NCI-H1105 (cell line): ENCODE results near the gene NOL4L.

Experiments used
- DNase-seq: peaks from one replicate; lab custom pipeline; 2025; lab: John Stamatoyannopoulos, UW

The NOL4L gene

GRCh38 chr20:32560989-32561830 is 23.9 kb downstream of the NOL4L start:
- DNase-seq = no peak

- DNase-seq = no peak
These were observed 24.6 kb downstream of the NOL4L start for GRCh38 chr20:32560482-32560988.

GRCh38 chr20:32559753-32560380 is 25.3 kb downstream of the NOL4L start:
- no peak for DNase-seq

- no peak for DNase-seq
These were observed 25.9 kb downstream of the NOL4L start for GRCh38 chr20:32559205-32559752.

DNA sequence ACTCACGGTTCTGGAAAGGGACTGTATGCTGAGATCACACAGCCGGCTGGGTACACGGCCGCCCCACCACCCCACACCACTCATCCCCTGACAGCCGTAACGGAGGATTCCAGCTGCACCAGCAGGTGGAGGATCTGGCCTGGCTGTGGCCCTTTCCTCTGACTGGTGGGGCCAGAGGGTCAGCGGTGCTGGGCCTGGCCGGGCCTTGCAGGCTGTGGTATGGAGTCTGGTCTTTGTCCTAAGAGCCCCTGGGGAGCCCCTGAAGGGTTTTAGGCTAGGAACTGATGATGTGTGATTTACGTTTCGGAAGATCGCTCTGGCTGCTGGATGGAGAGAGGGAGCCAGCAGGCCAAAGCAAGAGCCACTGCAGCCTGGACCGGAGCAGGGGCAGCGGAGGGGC is 26.6 kb downstream of the NOL4L start:
- no peak for DNase-seq

DNA sequence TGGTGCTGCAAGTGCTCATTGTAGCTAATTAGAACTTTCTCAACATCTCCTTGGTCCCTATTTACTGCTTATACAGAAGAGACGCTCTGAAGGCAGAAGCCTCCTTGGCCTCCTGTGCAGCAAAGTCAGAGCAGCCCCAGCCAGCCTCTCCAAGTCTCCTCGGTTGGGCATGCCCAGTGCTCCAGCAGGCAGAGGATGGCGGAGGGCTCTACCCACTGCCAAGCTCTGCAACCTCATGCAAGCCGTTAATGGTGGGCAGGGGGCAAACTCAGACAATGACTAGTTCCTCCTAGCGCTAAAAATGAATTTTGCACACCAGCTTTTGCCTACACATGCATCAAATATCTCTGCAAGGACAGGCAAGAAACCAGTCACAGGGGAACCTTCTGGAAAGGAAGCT is 27.8 kb downstream of the NOL4L start:
- no peak for DNase-seq

DNA sequence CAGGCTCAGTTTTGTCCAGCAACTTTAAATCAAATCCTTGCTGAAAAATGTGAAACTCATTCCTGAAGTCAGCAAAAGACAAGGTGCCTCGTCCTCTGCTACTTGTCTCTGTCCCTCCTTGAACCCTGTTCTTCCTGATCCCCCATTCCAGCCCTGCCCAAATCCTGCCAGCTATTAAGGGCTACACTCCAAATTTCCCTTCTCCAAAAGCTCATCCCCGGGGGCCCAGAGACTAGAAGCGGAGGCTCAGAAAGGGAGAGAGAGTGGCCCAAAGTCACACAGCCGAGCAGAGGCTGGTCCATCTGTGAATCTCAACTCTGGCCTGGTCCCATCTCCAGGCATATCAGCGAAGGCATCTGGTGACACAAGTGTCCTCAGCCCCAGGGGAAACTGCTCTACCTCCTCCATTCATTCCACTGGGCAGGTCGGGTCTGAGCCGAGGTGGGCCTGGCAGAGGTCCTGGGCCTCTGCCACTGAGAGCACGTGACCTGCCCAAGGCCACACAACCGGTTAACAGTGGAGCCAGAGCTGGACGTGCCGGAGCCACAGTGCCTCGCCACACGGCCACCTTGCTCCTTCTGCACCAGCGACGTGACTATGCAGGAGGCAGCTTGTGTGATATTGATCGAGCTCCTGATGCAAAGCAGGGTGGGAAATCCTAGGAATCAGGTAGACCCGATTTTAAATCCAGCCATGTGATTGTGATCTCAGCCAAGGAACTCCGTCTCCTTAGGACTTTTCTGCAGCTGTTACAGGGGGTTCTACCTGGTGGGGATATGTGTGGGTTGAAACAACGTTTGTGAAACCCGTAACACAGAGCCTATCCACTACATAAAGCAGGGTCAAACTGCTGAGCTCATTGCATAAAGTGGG is 28.6 kb downstream of the NOL4L start:
- DNase-seq = no peak

DNA sequence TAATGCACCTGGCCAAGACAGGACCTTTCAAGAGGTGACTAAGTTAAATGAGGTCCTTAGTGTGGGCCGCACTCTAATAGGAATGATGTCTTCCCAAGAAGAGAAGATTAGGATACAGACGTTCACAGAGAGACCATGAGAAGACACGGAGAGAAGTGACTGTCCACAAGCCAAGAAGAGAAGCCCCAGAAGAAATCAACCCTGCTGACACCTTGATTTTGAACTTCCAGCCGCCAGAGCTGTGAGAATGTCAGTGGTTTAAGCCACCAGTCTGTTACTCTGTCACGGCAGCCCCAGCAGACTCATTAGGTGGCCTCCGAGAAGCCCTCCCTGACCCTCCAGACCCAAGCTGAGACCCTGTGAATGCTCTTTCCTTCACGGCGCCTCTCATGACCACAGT is 29.5 kb downstream of the NOL4L start:
- no peak for DNase-seq

- DNase-seq = no peak
These were observed 30.2 kb downstream of the NOL4L start for GRCh38 chr20:32554965-32555289.

- DNase-seq = no peak
These were observed 31.5 kb downstream of the NOL4L start for GRCh38 chr20:32553618-32554017.

- DNase-seq = no peak
These were observed 33.4 kb downstream of the NOL4L start for GRCh38 chr20:32551693-32552092.

DNA sequence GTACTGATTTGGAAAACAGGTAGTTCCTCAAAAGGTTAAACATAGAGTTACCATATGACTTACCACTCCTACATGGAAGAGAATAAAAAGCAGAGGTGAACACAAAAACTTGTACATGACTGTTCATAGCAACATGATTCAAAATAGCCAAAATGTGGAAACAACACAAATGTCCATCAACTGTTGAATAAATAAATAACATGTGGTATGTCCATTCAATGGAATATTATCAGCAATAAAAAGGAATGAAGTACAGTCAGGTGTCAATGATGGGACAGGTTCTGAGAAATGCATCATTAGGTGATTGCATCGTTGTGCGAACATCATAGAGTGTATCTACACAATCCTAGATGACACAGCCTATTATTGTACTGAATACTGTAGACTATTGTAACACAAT is 35.3 kb downstream of the NOL4L start:
- DNase-seq = no peak

DNA sequence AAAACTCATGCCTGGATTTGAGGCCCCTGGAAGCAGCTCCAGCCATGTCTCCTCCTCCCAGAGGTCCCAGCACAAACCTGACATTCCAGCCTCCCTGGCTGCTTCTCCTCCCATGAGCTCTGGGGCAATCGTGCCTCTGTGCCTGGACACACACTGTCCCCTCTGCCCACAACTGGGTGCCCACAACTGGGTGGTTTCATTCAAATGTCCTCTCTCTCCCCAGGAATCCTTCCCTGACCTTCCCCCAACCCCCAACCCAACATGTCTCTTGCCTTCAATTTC is 37.4 kb downstream of the NOL4L start:
- no peak for DNase-seq

GRCh38 chr20:32546918-32547752 is 38.0 kb downstream of the NOL4L start:
- DNase-seq = no peak

DNA sequence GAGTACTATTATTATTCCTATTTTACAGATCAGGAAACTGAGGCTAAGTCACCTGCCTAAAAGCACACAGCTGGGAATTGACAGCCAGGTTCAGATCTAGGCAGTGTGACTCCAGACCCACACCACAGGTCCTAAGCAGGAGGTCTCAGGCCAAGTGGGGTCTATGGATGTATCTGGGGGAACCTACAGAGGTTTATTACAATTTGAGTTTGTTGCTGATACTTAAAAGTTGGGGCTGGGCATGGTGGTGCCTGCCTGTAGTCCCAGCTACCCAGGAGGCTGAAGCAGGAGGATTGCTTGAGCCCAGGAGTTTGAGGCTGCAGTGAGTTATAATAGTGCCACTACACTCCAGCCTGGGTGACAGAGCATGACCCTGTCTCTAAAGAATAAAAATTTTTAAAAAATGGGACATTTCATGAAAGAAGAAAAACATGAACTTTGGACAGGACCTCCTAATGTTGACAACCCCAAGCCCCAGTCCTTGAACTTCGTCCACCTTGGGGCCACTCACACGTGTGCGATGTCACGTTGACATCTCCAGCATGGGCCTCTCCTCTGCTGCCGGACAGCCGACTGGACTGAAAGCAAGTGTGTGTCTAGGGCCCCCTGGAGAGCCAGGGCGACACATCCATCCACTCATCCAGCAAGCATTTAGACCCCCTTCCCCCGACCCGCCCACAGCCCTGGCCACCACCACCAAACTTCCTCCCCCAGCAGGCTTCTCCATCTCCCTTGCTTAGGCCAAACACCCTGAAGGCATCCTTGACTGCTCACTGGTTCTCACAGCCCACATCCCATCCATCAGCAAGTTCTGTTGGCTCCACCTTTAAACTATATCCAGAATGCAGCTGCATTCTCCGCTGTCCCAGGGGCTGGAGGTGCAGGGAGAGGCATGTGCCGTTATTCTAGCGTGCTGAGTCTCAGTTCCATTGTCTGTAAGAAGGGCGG is 40.0 kb downstream of the NOL4L start:
- DNase-seq = no peak

DNA sequence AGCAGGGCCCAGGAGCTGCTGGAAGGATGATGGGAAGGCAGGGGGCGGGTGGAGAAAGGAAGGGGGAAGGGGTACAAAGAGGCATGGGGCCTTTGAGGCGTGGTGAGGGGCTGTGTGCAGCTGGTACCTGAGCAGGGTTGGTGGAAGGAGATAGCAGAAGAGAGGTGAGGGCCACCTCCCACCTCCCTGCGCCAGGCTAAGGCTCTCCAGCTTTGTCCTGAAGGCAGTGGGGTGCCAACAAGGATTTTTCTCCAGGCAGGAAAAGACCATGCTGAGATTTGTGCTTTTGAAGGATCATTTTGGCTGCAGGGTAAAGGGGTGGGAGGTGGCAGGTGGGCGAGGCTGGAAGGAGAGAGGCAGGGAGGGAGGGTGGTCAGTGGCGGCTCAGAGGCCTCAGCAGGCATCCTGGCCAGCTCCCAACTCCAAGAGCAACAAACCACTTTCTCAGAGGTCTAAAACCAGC is 40.8 kb downstream of the NOL4L start:
- DNase-seq = no peak

GRCh38 chr20:32543570-32544259 is 41.4 kb downstream of the NOL4L start:
- DNase-seq = no peak

DNA sequence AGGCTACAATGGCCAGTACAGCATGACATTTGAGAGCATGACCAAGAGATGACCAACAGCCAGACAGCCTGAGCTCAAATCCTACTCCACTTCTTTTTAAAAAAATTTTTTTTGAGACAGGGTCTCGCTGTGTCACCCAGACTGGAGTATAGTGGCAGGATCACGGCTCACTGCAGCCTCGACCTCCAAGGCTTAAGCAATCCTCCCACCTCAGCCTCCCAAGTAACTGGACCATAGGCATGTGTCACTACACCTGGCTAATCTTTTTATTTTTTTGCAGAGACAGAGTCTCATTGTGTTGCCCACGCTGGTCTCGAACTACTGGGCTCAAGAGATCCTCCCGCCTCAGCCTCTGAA is 42.9 kb downstream of the NOL4L start:
- DNase-seq = no peak

- no peak for DNase-seq
These were observed 43.5 kb downstream of the NOL4L start for GRCh38 chr20:32541323-32542258.
